PC-3 (cell line): ENCODE data around the gene CSMD2. TPM values are rescaled to one million over a fixed set of nuclear protein-coding genes. Genes with fewer than 3 reads are reported as not detected.

ENCODE experiments used
- ATAC-seq: fragments of 200-7000 bp; cut with Tn5 transposase; 2 replicates; pipeline ENCODE4 v1.9.1; 2020; ENCODE audit warnings: mild to moderate bottlenecking, moderate library complexity
- BruUV-seq: library from RNA; stranded (reverse); fragments of 400-500 nt; replicated peaks from 2 replicates; lab custom pipeline; 2021; lab: Mats Ljungman, UMichigan
- CTCF ChIA-PET: fragments of 300-600 bp; sonication (Branson Sonifier 250); formaldehyde crosslinking; loops from one replicate; lab custom pipeline; 2022; ENCODE audit warnings: antibody characterized with exemption; lab: Charles Lee
- POLR2A ChIA-PET: fragments of 300-600 bp; sonication (Branson Sonifier 250); formaldehyde crosslinking; loops from one replicate; lab custom pipeline; 2022; ENCODE audit warnings: antibody characterized with exemption; ENCODE audit not compliant: unreplicated experiment; lab: Charles Lee
- DNase-seq: peaks from one replicate; pipeline ENCODE4 v3.0.0-alpha.2; 2015
- H2AFZ ChIP-seq: fragments of 300-600 bp; sonication (generic); 2 replicates; pipeline ENCODE4 v1.6.0; 2016; ENCODE audit warnings: antibody characterized with exemption, low read length
- H3F3A ChIP-seq: fragments of 300-600 bp; sonication (generic); one replicate; pipeline ENCODE4 v1.6.0; 2017; ENCODE audit warnings: antibody characterized with exemption, low read length, control low read depth, mild to moderate bottlenecking; ENCODE audit not compliant: unreplicated experiment
- H3K27ac ChIP-seq: fragments of 300-600 bp; sonication (generic); 2 replicates; pipeline ENCODE4 v1.5.1; 2016; ENCODE audit warnings: mild to moderate bottlenecking, low read length
- H3K27me3 ChIP-seq: fragments of 300-600 bp; sonication (generic); 2 replicates; pipeline ENCODE4 v1.6.1; 2016; ENCODE audit warnings: low read length, mixed read lengths
- H3K36me3 ChIP-seq: fragments of 300-600 bp; sonication (generic); 2 replicates; pipeline ENCODE4 v1.6.1; 2016; ENCODE audit warnings: low read depth, mixed run types, low read length, mixed read lengths
- H3K4me1 ChIP-seq: fragments of 300-600 bp; sonication (generic); 2 replicates; pipeline ENCODE4 v1.5.1; 2016; ENCODE audit warnings: low read length; ENCODE audit not compliant: insufficient read depth
- H3K4me2 ChIP-seq: fragments of 300-600 bp; sonication (generic); 2 replicates; pipeline ENCODE4 v1.6.0; 2016; ENCODE audit warnings: low read length
- H3K4me3 ChIP-seq: fragments of 300-600 bp; sonication (generic); 2 replicates; pipeline ENCODE4 v1.5.1; 2016; ENCODE audit warnings: mild to moderate bottlenecking, low read length, mixed read lengths
- H3K79me2 ChIP-seq: fragments of 300-600 bp; sonication (generic); 2 replicates; pipeline ENCODE4 v1.6.1; 2017; ENCODE audit warnings: low read length, mixed read lengths
- H3K9ac ChIP-seq: fragments of 300-600 bp; sonication (generic); 2 replicates; pipeline ENCODE4 v1.6.0; 2016; ENCODE audit warnings: mild to moderate bottlenecking, low read length
- H3K9me2 ChIP-seq: fragments of 300-600 bp; sonication (generic); replicated peaks from 2 replicates; pipeline ENCODE4 v1.6.1; 2016; ENCODE audit warnings: mixed run types, low read length, mixed read lengths
- H3K9me3 ChIP-seq: fragments of 300-600 bp; sonication (generic); 2 replicates; pipeline ENCODE4 v1.6.1; 2016; ENCODE audit warnings: low read length, mixed read lengths
- H4K20me1 ChIP-seq: fragments of 300-600 bp; sonication (generic); 2 replicates; pipeline ENCODE4 v1.6.1; 2016; ENCODE audit warnings: low read length, mixed read lengths
- CTCF ChIP-seq: fragments of 300-600 bp; sonication (generic); conservative IDR thresholded peaks from 2 replicates; pipeline ENCODE4 v1.5.1; 2017; ENCODE audit warnings: antibody characterized with exemption, low read depth, mild to moderate bottlenecking, low read length
- EZH2 ChIP-seq: fragments of 300-600 bp; sonication (generic); IDR thresholded peaks from one replicate; pipeline ENCODE4 v1.6.1; 2017; ENCODE audit warnings: antibody characterized with exemption, mild to moderate bottlenecking, low read length; ENCODE audit not compliant: unreplicated experiment
- EZH2phosphoT487 ChIP-seq: fragments of 300-600 bp; sonication (generic); IDR thresholded peaks from 2 replicates; pipeline ENCODE4 v1.6.1; 2018; ENCODE audit warnings: mild to moderate bottlenecking, antibody characterized with exemption, low read length, borderline replicate concordance
- intact Hi-C: fragments of 100-400 bp; cut with micrococcal nuclease; formaldehyde crosslinking; loops from 2 replicates; pipeline ENCODE4 v1.9.0; 2023
- total RNA-seq: library from RNA; depleted of rRNA; stranded (reverse); fragments of >200 nt; gene quantifications from 2 replicates; pipeline ENCODE4 v1.2.3, GENCODE V29; 2014

The CSMD2 gene
- total RNA-seq, 1 experiment from 2014 or later, result not detected

GRCh38 chr1:34115233-34115632 lies 49.8 kb downstream of the CSMD2 start:
- Histone ChIP-seq H3F3A (no peaks in the 10 kb centered on the region), H3K4me2 (no peak overlapping the region), H3K27ac (no peak overlapping the region), H4K20me1 (no peaks in the 10 kb centered on the region), H3K4me3 (no peak overlapping the region), H3K9me2 (no peaks in the 10 kb centered on the region), H2AFZ (no peak overlapping the region), H3K9me3 (peaks cover 6% of the 10 kb centered on the region; the same call in 1 of the 2 replicates), H3K9ac (no peak overlapping the region), H3K36me3 (no peaks in the 10 kb centered on the region), H3K79me2 (no peaks in the 10 kb centered on the region), H3K4me1 (no peaks in the 10 kb centered on the region), H3K27me3 (no peaks in the 10 kb centered on the region)
- TF ChIP-seq EZH2phosphoT487, result no peak
- TF ChIP-seq CTCF, result no peak
- TF ChIP-seq EZH2, result no peak
- DNase-seq (no peak), ATAC-seq (no peak)
- ChIA-PET POLR2A (no interaction called here), CTCF (interaction anchor here (0.6 to 0.7 kb wide), 2 partner anchors 12 to 628 kb away, joined by 3 read pairs; no protein-coding TSS in a partner anchor)
- no TSS peak for BruUV-seq
- intact Hi-C loops, result loop anchor here (10.0 kb wide), 1 partner anchor 480 kb away; no protein-coding TSS in a partner anchor

- DNase-seq (peak; percentile 45), ATAC-seq (no peak)
- Histone ChIP-seq H3K4me1 (no peaks in the 10 kb centered on the region), H3K9me3 (peaks cover 6% of the 10 kb centered on the region; the same call in 1 of the 2 replicates), H3K4me3 (no peak overlapping the region), H4K20me1 (no peaks in the 10 kb centered on the region), H3K9me2 (no peaks in the 10 kb centered on the region), H3K36me3 (no peaks in the 10 kb centered on the region), H2AFZ (no peak overlapping the region), H3F3A (no peaks in the 10 kb centered on the region), H3K27ac (no peak overlapping the region), H3K27me3 (no peaks in the 10 kb centered on the region), H3K9ac (no peak overlapping the region), H3K4me2 (no peak overlapping the region), H3K79me2 (no peaks in the 10 kb centered on the region)
- ChIA-PET CTCF (interaction anchor here (0.6 kb wide), 1 partner anchor 8 kb away, joined by 3 read pairs; no protein-coding TSS in a partner anchor), POLR2A (no interaction called here)
- TF ChIP-seq EZH2phosphoT487 (no peak), CTCF (peak; percentile 55; the same call in 1 of the 2 replicates)
- intact Hi-C loops, result loop anchor here (5.0 to 10.0 kb wide), 2 partner anchors 481 to 628 kb away; no protein-coding TSS in a partner anchor
- BruUV-seq, result no TSS peak
These were observed 51.1 kb downstream of the CSMD2 start for GRCh38 chr1:34113887-34114286.

- no peaks in the 10 kb centered on the region for H3K36me3 ChIP-seq
- ATAC-seq (no peak), DNase-seq (no peak)
- POLR2A ChIA-PET, result no interaction called here
- TF ChIP-seq CTCF (no peak), EZH2 (no peak), EZH2phosphoT487 (no peak)
- no peaks in the 10 kb centered on the region for H4K20me1 ChIP-seq
- H3K27me3 ChIP-seq, result no peaks in the 10 kb centered on the region
- no peaks in the 10 kb centered on the region for H3K9me2 ChIP-seq
- no peak overlapping the region for H3K4me3 ChIP-seq
- BruUV-seq, result no TSS peak
- H3K4me1 ChIP-seq, result no peaks in the 10 kb centered on the region
- intact Hi-C loops, result loop anchor here (5.0 to 10.0 kb wide), 2 partner anchors 481 to 629 kb away; no protein-coding TSS in a partner anchor
- H3K9ac ChIP-seq, result no peak overlapping the region
- CTCF ChIA-PET, result no interaction called here
- no peak overlapping the region for H3K27ac ChIP-seq
- no peak overlapping the region for H2AFZ ChIP-seq
- H3K4me2 ChIP-seq, result no peak overlapping the region
- H3K79me2 ChIP-seq, result no peaks in the 10 kb centered on the region
- H3K9me3 ChIP-seq, result peaks cover 6% of the 10 kb centered on the region; the same call in 1 of the 2 replicates
- no peaks in the 10 kb centered on the region for H3F3A ChIP-seq
These were observed 51.7 kb downstream of the CSMD2 start for GRCh38 chr1:34113362-34113761.
